H9 (cell line): ENCODE measurements around the gene GAPDH. TPM values are rescaled to one million over a fixed set of nuclear protein-coding genes. Genes with fewer than 3 reads are reported as not detected.

ENCODE experiments used
- DNase-seq: peaks from one replicate; pipeline ENCODE4 v3.0.0-alpha.2; 2017
- H2AFZ ChIP-seq: one replicate; pipeline ENCODE4 v1.6.1; 2013; ENCODE audit warnings: mild to moderate bottlenecking, low read length, control low read depth, moderate library complexity
- H2AK5ac ChIP-seq: 2 replicates; pipeline ENCODE4 v1.6.1; 2013; ENCODE audit warnings: low read length, control low read depth, mixed read lengths; ENCODE audit not compliant: insufficient read length
- H2BK120ac ChIP-seq: one replicate; pipeline ENCODE4 v1.6.1; 2013; ENCODE audit warnings: low read depth, mild to moderate bottlenecking, low read length, control low read depth, inconsistent platforms; ENCODE audit not compliant: poor library complexity, severe bottlenecking
- H2BK12ac ChIP-seq: 2 replicates; pipeline ENCODE4 v1.6.1; 2013; ENCODE audit warnings: low read length, control low read depth, mixed read lengths, low read depth; ENCODE audit not compliant: insufficient read length
- H2BK15ac ChIP-seq: 2 replicates; pipeline ENCODE4 v1.6.1; 2013; ENCODE audit warnings: low read depth, low read length, control low read depth
- H2BK20ac ChIP-seq: one replicate; pipeline ENCODE4 v1.6.1; 2013; ENCODE audit warnings: low read depth, mild to moderate bottlenecking, low read length, control low read depth, inconsistent platforms; ENCODE audit not compliant: poor library complexity, severe bottlenecking
- H2BK5ac ChIP-seq: 2 replicates; pipeline ENCODE4 v1.6.1; 2013; ENCODE audit warnings: low read length, control low read depth, mixed read lengths; ENCODE audit not compliant: insufficient read length
- H3K14ac ChIP-seq: 2 replicates; pipeline ENCODE4 v1.6.1; 2013; ENCODE audit warnings: low read length, control low read depth; ENCODE audit not compliant: insufficient read depth
- H3K18ac ChIP-seq: 2 replicates; pipeline ENCODE4 v1.6.1; 2013; ENCODE audit warnings: low read depth, mild to moderate bottlenecking, mixed read lengths, low read length, control low read depth; ENCODE audit not compliant: insufficient read length
- H3K23ac ChIP-seq: 2 replicates; pipeline ENCODE4 v1.6.1; 2013; ENCODE audit warnings: low read length, control low read depth, mixed read lengths, low read depth; ENCODE audit not compliant: insufficient read length
- H3K23me2 ChIP-seq: 2 replicates; pipeline ENCODE4 v1.6.1; 2013; ENCODE audit warnings: low read depth, mild to moderate bottlenecking, mixed read lengths, low read length, control low read depth; ENCODE audit not compliant: insufficient read length, poor library complexity, severe bottlenecking
- H3K27ac ChIP-seq: 2 replicates; pipeline ENCODE4 v1.5.1; 2013; ENCODE audit warnings: low read length, control low read depth, mixed read lengths, low read depth; ENCODE audit not compliant: insufficient read length
- H3K27me3 ChIP-seq: 2 replicates; pipeline ENCODE4 v1.6.1; 2013; ENCODE audit warnings: low read length, control low read depth, inconsistent platforms; ENCODE audit not compliant: insufficient read depth
- H3K4ac ChIP-seq: 2 replicates; pipeline ENCODE4 v1.6.1; 2013; ENCODE audit warnings: low read depth, mild to moderate bottlenecking, control low read depth, inconsistent platforms, low read length, moderate library complexity
- H3K4me1 ChIP-seq: 2 replicates; pipeline ENCODE4 v1.6.1; 2013; ENCODE audit warnings: low read length, control low read depth, inconsistent platforms; ENCODE audit not compliant: insufficient read depth
- H3K4me2 ChIP-seq: 2 replicates; pipeline ENCODE4 v1.6.1; 2013; ENCODE audit warnings: low read length, control low read depth, mixed read lengths; ENCODE audit not compliant: insufficient read length, insufficient read depth
- H3K56ac ChIP-seq: 2 replicates; pipeline ENCODE4 v1.6.1; 2013; ENCODE audit warnings: low read depth, mild to moderate bottlenecking, mixed read lengths, low read length, control low read depth; ENCODE audit not compliant: insufficient read length
- H3K79me1 ChIP-seq: 2 replicates; pipeline ENCODE4 v1.6.1; 2013; ENCODE audit warnings: low read depth, mild to moderate bottlenecking, moderate library complexity, low read length, control low read depth, inconsistent platforms; ENCODE audit not compliant: insufficient read depth, poor library complexity, severe bottlenecking
- H3K79me2 ChIP-seq: 2 replicates; pipeline ENCODE4 v1.6.1; 2013; ENCODE audit warnings: low read length, control low read depth, inconsistent platforms; ENCODE audit not compliant: insufficient read depth
- H3K9ac ChIP-seq: 2 replicates; pipeline ENCODE4 v1.6.1; 2013; ENCODE audit warnings: low read length, control low read depth, mixed read lengths; ENCODE audit not compliant: insufficient read length; ENCODE audit errors: extremely low read depth
- H3K9me3 ChIP-seq: one replicate; pipeline ENCODE4 v1.6.1; 2013; ENCODE audit warnings: low read depth, low read length, inconsistent platforms; ENCODE audit not compliant: control insufficient read depth
- H3T11ph ChIP-seq: one replicate; pipeline ENCODE4 v1.6.1; 2013; ENCODE audit warnings: mild to moderate bottlenecking, low read length, control low read depth, inconsistent platforms
- H4K20me1 ChIP-seq: one replicate; pipeline ENCODE4 v1.6.1; 2013; ENCODE audit not compliant: control insufficient read depth, insufficient read length, insufficient read depth
- H4K5ac ChIP-seq: 2 replicates; pipeline ENCODE4 v1.6.1; 2013; ENCODE audit warnings: low read depth, mild to moderate bottlenecking, mixed read lengths, low read length, control low read depth; ENCODE audit not compliant: insufficient read length
- H4K8ac ChIP-seq: replicated peaks from 2 replicates; pipeline ENCODE4 v1.6.1; 2013; ENCODE audit warnings: low read length, control low read depth, mixed read lengths, low read depth; ENCODE audit not compliant: insufficient read length
- H4K91ac ChIP-seq: 2 replicates; pipeline ENCODE4 v1.6.1; 2013; ENCODE audit warnings: low read depth, mild to moderate bottlenecking, moderate library complexity, mixed read lengths, low read length, control low read depth; ENCODE audit not compliant: insufficient read length
- H3K27ac Mint-ChIP-seq, 3 experiments: 2 replicates in 2 of 3; 3 replicates in 1 of 3; pipeline ENCODE4 v1.8.0; 2020 to 2021; ENCODE audit warnings: mixed read lengths in 3 of 3, mild to moderate bottlenecking in 1 of 3, moderate library complexity in 1 of 3
- H3K27me3 Mint-ChIP-seq: 2 replicates; pipeline ENCODE4 v1.8.0; 2021; ENCODE audit warnings: low read depth, mild to moderate bottlenecking, moderate library complexity, mixed read lengths
- H3K36me3 Mint-ChIP-seq, 3 experiments: 2 replicates in 2 of 3; 3 replicates in 1 of 3; pipeline ENCODE4 v1.8.0; 2020 to 2021; ENCODE audit warnings: low read depth in 3 of 3, mixed read lengths in 3 of 3; ENCODE audit not compliant: insufficient read depth in 1 of 3
- H3K4me1 Mint-ChIP-seq, 2 experiments: 2 replicates each; pipeline ENCODE4 v1.8.0; 2020; ENCODE audit warnings: mixed read lengths in 2 of 2
- H3K4me3 Mint-ChIP-seq, 2 experiments: 2 replicates in 1 of 2; 3 replicates in 1 of 2; pipeline ENCODE4 v1.8.0; 2020 to 2021; ENCODE audit warnings: mild to moderate bottlenecking in 2 of 2, mixed read lengths in 2 of 2, moderate library complexity in 1 of 2
- H3K9me3 Mint-ChIP-seq, 2 experiments: 2 replicates in 1 of 2; 3 replicates in 1 of 2; pipeline ENCODE4 v1.8.0; 2020; ENCODE audit warnings: mild to moderate bottlenecking in 2 of 2, mixed read lengths in 2 of 2, moderate library complexity in 1 of 2
- WGBS: extraction: QIAGEN DNeasy Blood & Tissue Kit; methylation state at CpG from one replicate; pipeline ENCODE4 v1.1.7; 2013; ENCODE audit warnings: missing lambda C conversion rate, low lambda C conversion rate, mixed read lengths; ENCODE audit not compliant: insufficient read length; ENCODE audit errors: extremely low coverage; 5-methylcytosine and 5-hydroxymethylcytosine counted together
- total RNA-seq: library from RNA; stranded (reverse); gene quantifications from 2 replicates; pipeline ENCODE4 v1.2.1, GENCODE V29; 2021
- TF ChIP-seq, protein P1 (sequence below): fragments of 200-600 bp; sonication (generic); conservative IDR thresholded peaks from 3 replicates; pipeline ENCODE4 v1.8.0; 2021; ENCODE audit warnings: antibody characterized with exemption, mild to moderate bottlenecking

GAPDH gene
- total RNA-seq, 1 experiment from 2014 or later: 4,581 TPM

DNA sequence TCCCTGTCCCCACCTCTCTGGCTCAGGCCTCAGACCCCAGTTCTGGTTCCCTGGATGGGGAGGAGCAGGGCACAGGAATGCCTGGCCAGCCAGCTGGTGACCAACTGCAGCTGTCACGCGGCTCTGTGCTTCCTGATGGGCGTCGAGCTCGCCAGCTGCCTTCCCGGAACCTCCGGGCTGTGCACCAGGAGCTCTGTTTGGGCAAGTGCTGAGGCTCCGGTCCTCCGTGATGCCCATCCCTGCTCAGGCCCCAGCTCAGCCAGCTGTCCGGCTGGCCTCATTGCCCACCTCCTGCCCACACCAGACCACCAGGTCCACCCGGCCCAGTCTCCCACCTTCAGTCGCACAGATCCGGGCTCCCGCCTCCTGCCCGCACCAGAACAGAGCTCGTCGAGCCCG, 16.7 kb downstream of the GAPDH start:
- Histone ChIP-seq H2BK12ac (no peak overlapping the region), H3K56ac (no peak overlapping the region), H3K27me3 (no peaks in the 10 kb centered on the region), H4K8ac (no peak overlapping the region), H3K18ac (no peak overlapping the region), H3K4ac (no peak overlapping the region), H3K79me2 (peaks cover 10% of the 10 kb centered on the region; the same call in 1 of the 2 replicates), H2BK120ac (no peak overlapping the region), H3K9me3 (no peaks in the 10 kb centered on the region), H3K23ac (no peak overlapping the region), H2BK5ac (no peak overlapping the region), H3K23me2 (peaks cover 11% of the 10 kb centered on the region), H3K9ac (no peak overlapping the region), H3T11ph (no peak overlapping the region), H4K20me1 (no peaks in the 10 kb centered on the region), H2BK20ac (no peak overlapping the region), H3K27ac (no peak overlapping the region), H2BK15ac (no peak overlapping the region), H2AFZ (no peak overlapping the region), H3K4me1 (peaks cover 2% of the 10 kb centered on the region; the same call in 1 of the 2 replicates), H3K79me1 (peaks cover 3% of the 10 kb centered on the region), H4K5ac (no peak overlapping the region), H2AK5ac (no peak overlapping the region), H3K4me2 (no peak overlapping the region), H4K91ac (no peak overlapping the region), H3K14ac (no peak overlapping the region; the same call in 1 of the 2 replicates)
- TF ChIP-seq, protein P1, sequence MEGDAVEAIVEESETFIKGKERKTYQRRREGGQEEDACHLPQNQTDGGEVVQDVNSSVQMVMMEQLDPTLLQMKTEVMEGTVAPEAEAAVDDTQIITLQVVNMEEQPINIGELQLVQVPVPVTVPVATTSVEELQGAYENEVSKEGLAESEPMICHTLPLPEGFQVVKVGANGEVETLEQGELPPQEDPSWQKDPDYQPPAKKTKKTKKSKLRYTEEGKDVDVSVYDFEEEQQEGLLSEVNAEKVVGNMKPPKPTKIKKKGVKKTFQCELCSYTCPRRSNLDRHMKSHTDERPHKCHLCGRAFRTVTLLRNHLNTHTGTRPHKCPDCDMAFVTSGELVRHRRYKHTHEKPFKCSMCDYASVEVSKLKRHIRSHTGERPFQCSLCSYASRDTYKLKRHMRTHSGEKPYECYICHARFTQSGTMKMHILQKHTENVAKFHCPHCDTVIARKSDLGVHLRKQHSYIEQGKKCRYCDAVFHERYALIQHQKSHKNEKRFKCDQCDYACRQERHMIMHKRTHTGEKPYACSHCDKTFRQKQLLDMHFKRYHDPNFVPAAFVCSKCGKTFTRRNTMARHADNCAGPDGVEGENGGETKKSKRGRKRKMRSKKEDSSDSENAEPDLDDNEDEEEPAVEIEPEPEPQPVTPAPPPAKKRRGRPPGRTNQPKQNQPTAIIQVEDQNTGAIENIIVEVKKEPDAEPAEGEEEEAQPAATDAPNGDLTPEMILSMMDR: no peak
- WGBS: no CpG with 5 or more reads among the region's 18 CpGs
- H3K4me3 Mint-ChIP-seq: no peak overlapping the region
- peak overlapping the region in 2 of 3 experiments; percentile 32 to 75; a peak in 2 of 7 replicates for H3K27ac Mint-ChIP-seq
- H3K27me3 Mint-ChIP-seq: no peaks in the 10 kb centered on the region
- DNase-seq: peak; percentile 31
- H3K9me3 Mint-ChIP-seq: no peaks in the 10 kb centered on the region; a peak in 1 of 5 replicates
- H3K4me1 Mint-ChIP-seq: peaks cover 26 to 36% of the 10 kb centered on the region in 2 experiments
- peaks cover 23 to 48% (median 34%) of the 10 kb centered on the region in 3 experiments for H3K36me3 Mint-ChIP-seq
